HG02981 (cell line): ENCODE results near the gene NCKAP5.

Source experiments
- ATAC-seq: cut with Tn5 transposase; IDR thresholded peaks from one replicate; pipeline ENCODE4 v1.9.1; 2021; ENCODE audit warnings: mild to moderate bottlenecking, moderate library complexity; ENCODE audit not compliant: unreplicated experiment

The NCKAP5 gene

DNA sequence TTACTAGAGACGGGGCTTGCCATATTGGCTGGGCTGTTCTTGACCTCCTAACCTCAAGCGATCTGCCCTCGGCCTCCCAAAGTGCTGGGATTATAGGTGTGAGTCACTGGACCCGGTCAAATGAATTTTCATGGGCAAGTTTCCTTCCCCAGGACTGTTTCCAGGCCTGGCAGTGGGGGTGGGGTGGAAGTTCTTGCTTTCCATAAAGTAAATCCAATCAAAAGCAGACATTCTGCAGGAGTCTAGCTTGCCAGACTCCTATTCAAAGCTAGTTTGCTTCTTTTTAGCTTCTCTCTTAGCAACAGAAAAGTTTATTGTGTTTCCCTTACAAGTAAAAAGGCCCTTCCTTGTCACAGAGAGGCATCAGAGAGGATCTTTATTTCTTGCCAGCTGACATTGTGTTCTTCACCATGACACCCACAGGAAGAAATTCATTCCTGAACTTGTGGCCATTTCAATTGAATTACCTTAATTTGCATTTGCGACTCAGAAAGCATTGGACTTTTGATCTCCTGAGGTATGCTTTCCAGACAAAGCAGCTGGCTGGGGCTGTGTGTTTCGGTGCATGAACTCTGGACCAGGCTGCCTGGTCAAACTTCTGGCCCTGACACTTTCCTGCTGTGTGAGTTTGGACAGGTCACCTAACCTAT lies 936.1 kb downstream of the NCKAP5 start:
- no peak for ATAC-seq

DNA sequence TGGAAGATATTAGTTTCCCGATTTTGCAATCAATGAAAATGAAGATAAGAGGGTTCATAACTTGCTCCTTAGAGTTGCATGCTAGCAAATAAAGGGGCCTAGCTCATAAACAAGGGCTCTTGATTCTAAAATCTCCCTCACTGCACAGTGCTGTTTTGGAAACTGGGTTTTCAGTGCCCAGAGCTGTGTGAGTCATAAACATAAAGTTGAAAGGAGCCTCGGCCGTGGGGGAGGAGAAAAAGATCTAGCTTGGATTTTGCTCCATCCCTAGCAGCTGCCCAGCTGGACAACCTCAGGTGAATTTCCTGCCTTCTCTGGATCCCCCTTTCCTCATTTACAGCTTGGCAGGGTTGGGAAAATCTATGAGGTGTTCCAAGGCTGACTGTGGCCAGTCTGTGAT lies 940.7 kb downstream of the NCKAP5 start:
- no peak for ATAC-seq

DNA sequence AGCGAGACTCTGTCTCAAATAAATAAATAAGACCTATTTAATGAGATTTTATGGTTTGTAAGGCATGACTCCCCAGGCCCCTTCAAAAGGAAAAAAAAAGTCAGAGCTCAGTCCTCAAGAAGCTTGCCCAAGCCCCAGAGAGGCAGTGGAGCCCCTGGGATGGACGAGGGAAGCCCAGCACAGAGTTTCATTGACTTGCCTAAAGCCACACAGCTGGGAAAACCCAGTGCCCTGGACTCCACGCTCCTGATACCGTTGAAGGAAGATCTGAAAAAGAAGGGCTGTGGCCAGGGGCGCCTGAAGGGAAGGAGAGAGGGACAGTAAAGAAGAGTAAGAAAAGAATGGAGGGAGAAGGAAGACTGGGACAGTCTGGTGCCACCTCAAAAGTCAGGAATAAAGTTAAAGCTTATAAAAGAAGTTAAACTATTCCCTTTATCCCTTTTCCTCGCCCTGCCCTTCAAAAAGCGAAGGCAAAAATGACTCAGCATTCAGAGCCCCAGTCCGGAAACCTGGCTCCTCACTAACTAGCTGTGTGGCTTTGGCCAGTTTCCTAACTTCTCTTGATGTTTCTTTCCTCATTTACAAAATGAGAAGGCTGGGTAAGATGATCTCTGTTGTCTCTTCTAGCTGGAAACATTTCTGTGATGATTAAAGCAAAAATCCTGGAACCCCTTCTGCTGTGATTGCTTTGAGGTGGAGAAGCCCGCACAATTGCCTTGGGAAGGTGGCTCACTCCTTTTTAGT lies 945.0 kb downstream of the NCKAP5 start:
- ATAC-seq: no peak
